T-helper 2 cell treated with Interferon-gamma antibody and Interleukin-4, amounts not matched to agents 5 μg/mL and 100 μg/mL, for 36 hours (primary cell): ENCODE results near the gene GRID2.

Source experiments
- DNase-seq: peaks from one replicate; pipeline ENCODE4 v3.0.0; 2021; ENCODE audit warnings: low spot score
- H3K27ac Mint-ChIP-seq: one replicate; pipeline ENCODE4 v1.8.0; 2021; ENCODE audit warnings: mild to moderate bottlenecking, mixed read lengths
- H3K27me3 Mint-ChIP-seq: one replicate; pipeline ENCODE4 v1.8.0; 2021; ENCODE audit warnings: low read depth, mixed read lengths
- H3K36me3 Mint-ChIP-seq: one replicate; pipeline ENCODE4 v1.8.0; 2021; ENCODE audit warnings: low read depth, mixed read lengths
- H3K4me1 Mint-ChIP-seq: one replicate; pipeline ENCODE4 v1.8.0; 2021; ENCODE audit warnings: low read depth, mixed read lengths
- H3K4me3 Mint-ChIP-seq: one replicate; pipeline ENCODE4 v1.8.0; 2022; ENCODE audit warnings: mild to moderate bottlenecking, moderate library complexity, mixed read lengths
- H3K9me3 Mint-ChIP-seq: one replicate; pipeline ENCODE4 v1.8.0; 2021; ENCODE audit warnings: mixed read lengths

Gene GRID2

DNA sequence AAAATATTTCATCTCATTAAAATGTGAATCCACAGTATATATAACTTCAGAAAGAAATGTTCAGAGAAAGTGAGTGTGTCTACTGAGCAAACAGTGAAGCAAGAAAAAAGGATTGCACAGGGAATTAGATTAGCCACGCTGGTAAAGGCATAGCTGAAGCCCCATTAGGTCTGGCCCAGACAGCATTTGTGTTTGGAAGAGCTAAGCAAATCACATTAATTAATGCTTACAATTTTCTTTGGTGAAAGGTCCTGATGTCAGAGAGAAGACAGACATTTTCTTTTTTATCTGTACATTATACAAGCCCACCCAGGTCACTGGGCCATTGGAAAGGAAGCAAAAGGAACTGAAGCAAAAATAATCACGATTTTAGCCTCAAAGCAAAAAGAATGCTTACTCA lies 354.6 kb downstream of the GRID2 start:
- no peaks in the 10 kb centered on the region for H3K4me1 Mint-ChIP-seq
- H3K9me3 Mint-ChIP-seq = peaks cover 5% of the 10 kb centered on the region
- no peak overlapping the region for H3K27ac Mint-ChIP-seq
- no peaks in the 10 kb centered on the region for H3K27me3 Mint-ChIP-seq
- no peaks in the 10 kb centered on the region for H3K36me3 Mint-ChIP-seq
- H3K4me3 Mint-ChIP-seq = no peak overlapping the region
- no peak for DNase-seq

DNA sequence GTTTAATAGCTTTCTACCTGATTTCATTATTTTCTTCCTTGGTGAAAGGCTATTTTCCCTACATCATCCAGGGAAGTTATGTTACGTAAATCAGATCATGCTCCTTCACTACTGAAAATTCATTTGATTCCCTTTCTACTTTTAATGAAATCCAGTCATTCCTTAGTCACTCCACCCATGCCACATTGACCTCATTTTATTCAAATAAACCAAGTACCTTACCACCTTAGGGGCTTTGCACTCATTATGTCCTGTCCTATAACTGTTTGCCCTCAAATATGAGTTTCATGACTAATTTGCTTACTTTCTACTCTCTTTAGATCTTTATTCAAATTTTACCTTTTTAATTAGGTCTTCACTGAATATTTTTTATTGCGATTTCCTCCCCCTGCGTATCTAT lies 374.0 kb downstream of the GRID2 start:
- H3K9me3 Mint-ChIP-seq = peaks cover 11% of the 10 kb centered on the region
- no peak for DNase-seq
- H3K4me3 Mint-ChIP-seq = no peak overlapping the region
- no peaks in the 10 kb centered on the region for H3K36me3 Mint-ChIP-seq
- no peak overlapping the region for H3K27ac Mint-ChIP-seq
- H3K27me3 Mint-ChIP-seq = no peaks in the 10 kb centered on the region
- no peaks in the 10 kb centered on the region for H3K4me1 Mint-ChIP-seq

DNA sequence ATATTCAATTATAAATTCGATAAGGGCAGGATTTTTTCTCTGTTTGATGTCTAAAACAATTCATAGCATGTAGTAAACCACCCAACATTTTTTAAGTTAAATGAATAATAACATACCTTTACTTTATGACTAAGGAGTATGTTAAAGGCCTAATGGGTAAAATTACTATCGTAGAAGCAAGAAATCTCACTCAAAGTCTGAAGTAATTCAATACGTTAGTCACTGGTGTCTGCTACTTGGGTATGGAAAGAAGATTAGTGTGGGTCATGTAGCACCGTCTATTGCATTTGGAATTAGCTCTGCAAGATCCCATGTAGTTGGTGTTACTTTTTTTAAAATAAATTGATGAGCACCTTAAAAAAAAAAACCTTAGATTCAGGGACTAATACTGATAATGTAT lies 374.5 kb downstream of the GRID2 start:
- no peaks in the 10 kb centered on the region for H3K4me1 Mint-ChIP-seq
- no peak overlapping the region for H3K27ac Mint-ChIP-seq
- no peak for DNase-seq
- H3K36me3 Mint-ChIP-seq = no peaks in the 10 kb centered on the region
- peaks cover 11% of the 10 kb centered on the region for H3K9me3 Mint-ChIP-seq
- H3K4me3 Mint-ChIP-seq = no peak overlapping the region
- no peaks in the 10 kb centered on the region for H3K27me3 Mint-ChIP-seq

DNA sequence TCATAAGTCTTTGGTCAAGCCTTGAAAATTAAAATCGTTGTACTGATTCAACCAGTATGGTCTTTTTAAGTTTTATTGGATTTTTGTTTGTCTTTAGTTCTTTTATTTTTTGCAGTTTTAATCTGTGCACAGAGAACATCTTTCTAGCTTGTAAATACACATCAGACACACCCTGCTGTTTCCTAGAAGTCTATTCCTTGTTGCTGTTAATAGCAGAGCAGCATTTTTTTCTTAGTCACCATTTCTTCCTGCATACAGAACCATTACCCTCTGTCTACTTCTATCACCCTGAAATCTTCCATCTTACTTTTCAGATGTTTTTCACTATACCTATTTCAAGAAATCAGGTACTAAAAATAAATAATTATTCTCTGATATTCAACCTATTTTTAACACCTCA lies 375.4 kb downstream of the GRID2 start:
- Mint-ChIP-seq H3K36me3 (no peaks in the 10 kb centered on the region), H3K27ac (no peak overlapping the region), H3K4me1 (no peaks in the 10 kb centered on the region), H3K27me3 (no peaks in the 10 kb centered on the region), H3K9me3 (peaks cover 11% of the 10 kb centered on the region), H3K4me3 (no peak overlapping the region)
- no peak for DNase-seq

DNA sequence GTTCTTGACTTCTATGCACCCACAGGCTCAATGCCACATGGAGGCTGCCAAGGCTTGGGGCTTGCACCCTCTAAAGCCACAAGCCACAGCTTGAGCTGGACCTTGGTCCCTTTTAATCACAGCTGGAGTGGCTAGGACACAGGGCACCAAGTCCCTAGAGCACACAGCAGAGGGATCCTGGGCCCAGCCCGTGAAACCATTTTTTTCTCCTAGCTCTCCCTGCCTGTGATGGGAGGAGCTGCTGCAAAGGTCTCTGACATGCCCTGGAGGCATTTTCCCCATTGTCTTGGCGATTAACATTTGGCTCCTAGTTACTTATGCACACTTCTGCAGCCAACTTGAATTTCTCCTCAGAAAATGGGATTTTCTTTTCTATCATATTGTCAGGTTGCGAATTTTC lies 410.9 kb downstream of the GRID2 start:
- Mint-ChIP-seq H3K27me3 (no peaks in the 10 kb centered on the region), H3K9me3 (peaks cover 11% of the 10 kb centered on the region), H3K4me1 (no peaks in the 10 kb centered on the region), H3K36me3 (no peaks in the 10 kb centered on the region), H3K4me3 (no peak overlapping the region), H3K27ac (no peak overlapping the region)
- no peak for DNase-seq

DNA sequence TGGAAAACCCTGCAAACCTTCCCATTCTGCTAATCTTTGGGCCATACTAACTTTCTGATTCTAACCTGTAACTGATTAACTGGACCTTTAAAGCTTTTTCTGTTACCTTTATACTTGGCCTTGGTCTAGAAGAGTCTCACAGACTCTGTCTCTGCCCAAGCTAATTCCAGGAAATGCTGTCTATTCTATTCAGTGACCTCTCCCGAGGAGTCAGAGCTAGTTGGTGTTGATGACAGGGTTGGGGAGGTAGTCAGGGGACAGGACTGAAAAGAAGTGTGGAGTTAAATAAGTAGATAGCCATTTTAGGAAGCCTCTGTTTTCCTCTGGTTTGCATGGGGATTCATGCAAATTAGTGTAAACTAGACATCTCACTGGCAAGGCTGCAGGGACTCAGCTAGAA lies 429.5 kb downstream of the GRID2 start:
- H3K27ac Mint-ChIP-seq = no peak overlapping the region
- no peaks in the 10 kb centered on the region for H3K27me3 Mint-ChIP-seq
- DNase-seq = no peak
- H3K4me3 Mint-ChIP-seq = no peak overlapping the region
- H3K36me3 Mint-ChIP-seq = no peaks in the 10 kb centered on the region
- no peaks in the 10 kb centered on the region for H3K4me1 Mint-ChIP-seq
- no peaks in the 10 kb centered on the region for H3K9me3 Mint-ChIP-seq

DNA sequence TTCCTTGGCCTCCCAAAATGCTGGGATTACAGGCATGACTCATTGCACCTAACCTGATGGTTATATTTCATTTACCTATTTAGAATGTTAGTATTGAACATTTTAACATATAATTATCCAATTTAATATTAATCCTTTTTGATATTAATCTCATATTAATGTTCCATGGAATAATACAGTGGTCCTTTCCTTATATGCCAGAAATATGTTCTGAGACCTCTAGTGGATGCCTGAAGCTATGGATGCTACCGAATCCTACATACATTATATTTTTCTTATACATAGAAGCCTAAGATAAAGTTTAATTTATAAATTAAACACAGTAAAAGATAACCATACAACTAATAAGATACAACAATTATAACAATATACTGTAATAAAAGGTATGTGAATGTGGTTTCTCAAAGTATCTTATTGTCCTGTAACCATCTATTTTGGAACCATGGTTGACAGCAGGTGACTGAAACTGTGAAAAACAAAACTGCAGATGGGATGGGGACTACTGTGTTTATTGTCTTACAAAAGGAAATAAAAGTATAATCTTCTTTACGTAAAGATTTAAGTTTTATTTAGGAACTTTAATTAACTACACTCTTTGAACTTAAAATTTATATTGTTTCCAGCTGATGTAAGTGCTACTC lies 431.4 kb downstream of the GRID2 start:
- no peaks in the 10 kb centered on the region for H3K4me1 Mint-ChIP-seq
- H3K27ac Mint-ChIP-seq = no peak overlapping the region
- H3K4me3 Mint-ChIP-seq = no peak overlapping the region
- H3K36me3 Mint-ChIP-seq = no peaks in the 10 kb centered on the region
- H3K27me3 Mint-ChIP-seq = no peaks in the 10 kb centered on the region
- no peaks in the 10 kb centered on the region for H3K9me3 Mint-ChIP-seq
- DNase-seq = no peak

DNA sequence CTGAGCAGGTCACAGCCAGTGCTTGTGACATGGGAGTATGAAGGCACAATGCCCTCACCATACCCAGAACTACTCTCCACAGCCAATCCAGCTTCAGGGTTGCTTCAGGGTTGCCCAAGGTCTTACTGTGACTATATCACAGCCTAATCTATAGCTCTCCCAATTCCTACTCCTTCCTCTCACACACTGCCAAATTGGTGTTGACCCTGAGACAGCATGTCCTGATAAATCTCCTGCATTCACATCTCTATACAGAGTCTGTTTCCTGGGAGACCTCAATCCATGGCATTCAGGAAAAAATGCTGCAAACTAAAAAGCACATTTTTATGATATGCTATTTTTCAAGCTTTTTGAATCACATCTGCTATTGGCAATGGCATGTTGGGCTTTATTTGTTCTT lies 456.7 kb downstream of the GRID2 start:
- Mint-ChIP-seq H3K36me3 (no peaks in the 10 kb centered on the region), H3K9me3 (no peaks in the 10 kb centered on the region), H3K4me1 (no peaks in the 10 kb centered on the region), H3K27me3 (no peaks in the 10 kb centered on the region), H3K4me3 (no peak overlapping the region), H3K27ac (no peak overlapping the region)
- no peak for DNase-seq

DNA sequence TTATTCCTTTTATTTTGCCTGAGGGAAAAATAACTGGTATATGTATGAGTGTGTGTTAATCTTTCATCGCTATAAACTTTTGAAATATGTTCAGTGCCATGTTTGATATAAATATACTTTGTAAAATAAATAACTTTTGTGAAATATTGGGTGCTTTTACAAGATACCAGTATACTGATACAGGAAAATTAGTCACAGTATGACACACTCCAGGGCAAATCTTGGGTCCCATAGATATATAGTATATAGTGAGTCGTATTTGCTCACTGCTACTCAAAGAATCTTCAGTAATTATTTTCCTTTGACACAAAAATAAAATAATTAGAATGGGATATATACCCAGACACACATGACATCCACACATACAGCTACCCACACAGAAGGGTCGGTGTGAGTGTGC lies 472.3 kb downstream of the GRID2 start:
- H3K27ac Mint-ChIP-seq = no peak overlapping the region
- no peaks in the 10 kb centered on the region for H3K27me3 Mint-ChIP-seq
- H3K4me1 Mint-ChIP-seq = no peaks in the 10 kb centered on the region
- H3K4me3 Mint-ChIP-seq = no peak overlapping the region
- no peak for DNase-seq
- H3K9me3 Mint-ChIP-seq = peaks cover 6% of the 10 kb centered on the region
- no peaks in the 10 kb centered on the region for H3K36me3 Mint-ChIP-seq

DNA sequence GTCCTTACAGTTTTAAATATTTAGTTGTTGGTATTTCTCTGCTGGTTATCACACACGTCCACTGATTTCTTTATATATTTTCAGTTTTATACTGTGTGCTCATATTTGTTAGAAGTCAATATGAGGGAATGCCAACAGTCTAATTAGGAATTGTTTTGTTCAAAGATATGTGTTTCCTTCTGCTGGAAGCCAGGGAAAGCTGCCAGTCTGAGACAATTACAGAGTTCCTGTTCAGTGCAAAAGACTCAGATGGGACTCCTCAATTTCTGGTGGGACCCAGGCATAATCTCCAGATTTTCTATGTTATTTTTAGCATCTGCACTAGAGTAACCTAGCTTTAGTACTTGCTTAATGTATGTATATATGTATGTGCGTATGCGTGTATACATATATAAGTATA lies 486.0 kb downstream of the GRID2 start:
- Mint-ChIP-seq H3K9me3 (no peaks in the 10 kb centered on the region), H3K4me3 (no peak overlapping the region), H3K4me1 (no peaks in the 10 kb centered on the region), H3K27ac (no peak overlapping the region), H3K36me3 (no peaks in the 10 kb centered on the region), H3K27me3 (no peaks in the 10 kb centered on the region)
- no peak for DNase-seq

DNA sequence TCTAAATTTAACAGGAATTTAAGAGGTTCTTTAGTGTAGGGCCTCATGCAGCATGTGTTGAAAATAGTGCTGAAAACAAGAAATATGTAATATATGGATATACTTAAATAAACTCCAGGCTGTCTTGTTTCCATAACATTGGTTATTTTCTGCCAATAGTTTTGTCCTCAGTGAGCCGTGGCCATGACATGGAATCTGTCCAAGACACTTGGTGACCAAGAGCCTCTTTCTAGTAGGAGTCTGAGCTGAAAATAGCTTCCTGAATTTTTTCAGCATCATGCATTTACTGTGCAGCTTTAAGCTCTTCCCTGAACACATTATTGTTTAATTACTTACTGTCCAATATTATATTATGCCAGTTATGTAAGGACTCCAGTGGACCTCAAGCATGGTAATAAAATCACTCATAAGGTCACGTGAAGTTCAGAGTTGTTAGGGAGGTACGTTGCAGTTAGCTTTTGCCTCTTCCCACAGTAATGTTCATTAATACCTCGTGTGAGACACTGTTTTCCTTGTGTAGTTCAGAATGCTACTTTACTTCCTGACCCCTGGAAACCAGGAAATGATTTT lies 488.2 kb downstream of the GRID2 start:
- H3K4me1 Mint-ChIP-seq = no peaks in the 10 kb centered on the region
- no peaks in the 10 kb centered on the region for H3K36me3 Mint-ChIP-seq
- no peak overlapping the region for H3K4me3 Mint-ChIP-seq
- H3K27ac Mint-ChIP-seq = no peak overlapping the region
- peaks cover 7% of the 10 kb centered on the region for H3K9me3 Mint-ChIP-seq
- DNase-seq = no peak
- H3K27me3 Mint-ChIP-seq = no peaks in the 10 kb centered on the region

DNA sequence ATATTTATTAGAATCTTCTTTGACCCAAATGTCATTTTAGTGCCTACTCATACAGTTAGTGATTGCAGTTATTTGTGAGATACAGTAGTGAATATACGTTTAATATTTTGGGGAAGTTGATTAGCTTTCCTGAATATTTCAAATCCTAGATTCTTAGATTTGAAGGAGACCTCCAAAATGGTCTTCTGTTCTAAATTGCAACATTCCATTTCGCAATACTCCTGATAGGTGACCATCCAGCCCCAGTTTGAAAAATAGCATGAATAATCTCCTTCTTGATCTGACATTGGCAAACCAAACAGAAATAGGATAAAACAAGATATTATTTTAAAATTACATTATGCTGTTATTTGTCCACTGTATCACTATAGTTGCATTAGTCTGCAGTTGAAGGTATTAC lies 505.6 kb downstream of the GRID2 start:
- no peak for DNase-seq
- H3K27ac Mint-ChIP-seq = no peak overlapping the region
- no peak overlapping the region for H3K4me3 Mint-ChIP-seq
- no peaks in the 10 kb centered on the region for H3K27me3 Mint-ChIP-seq
- H3K36me3 Mint-ChIP-seq = no peaks in the 10 kb centered on the region
- peaks cover 2% of the 10 kb centered on the region for H3K9me3 Mint-ChIP-seq
- H3K4me1 Mint-ChIP-seq = no peaks in the 10 kb centered on the region

DNA sequence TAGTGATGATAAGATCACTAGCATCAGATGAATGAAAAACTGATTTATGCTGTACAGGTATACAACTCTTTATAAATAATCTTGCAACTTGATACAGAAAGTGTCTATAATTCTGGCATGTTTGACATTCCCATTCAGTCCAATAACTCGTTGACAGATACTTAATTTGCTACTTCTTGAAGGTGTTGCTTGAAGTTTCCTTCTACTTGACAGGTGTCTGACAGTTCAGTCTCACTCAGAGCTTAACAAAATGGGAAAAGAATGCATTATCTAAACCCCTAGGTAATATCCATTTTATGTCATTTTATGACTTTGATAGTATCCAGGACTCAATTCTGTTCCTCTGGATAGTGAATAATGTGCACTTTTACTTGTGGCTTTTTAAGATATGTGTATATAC lies 508.9 kb downstream of the GRID2 start:
- H3K27ac Mint-ChIP-seq = no peak overlapping the region
- no peak for DNase-seq
- no peaks in the 10 kb centered on the region for H3K27me3 Mint-ChIP-seq
- H3K4me3 Mint-ChIP-seq = no peak overlapping the region
- peaks cover 2% of the 10 kb centered on the region for H3K9me3 Mint-ChIP-seq
- H3K4me1 Mint-ChIP-seq = no peaks in the 10 kb centered on the region
- H3K36me3 Mint-ChIP-seq = no peaks in the 10 kb centered on the region

DNA sequence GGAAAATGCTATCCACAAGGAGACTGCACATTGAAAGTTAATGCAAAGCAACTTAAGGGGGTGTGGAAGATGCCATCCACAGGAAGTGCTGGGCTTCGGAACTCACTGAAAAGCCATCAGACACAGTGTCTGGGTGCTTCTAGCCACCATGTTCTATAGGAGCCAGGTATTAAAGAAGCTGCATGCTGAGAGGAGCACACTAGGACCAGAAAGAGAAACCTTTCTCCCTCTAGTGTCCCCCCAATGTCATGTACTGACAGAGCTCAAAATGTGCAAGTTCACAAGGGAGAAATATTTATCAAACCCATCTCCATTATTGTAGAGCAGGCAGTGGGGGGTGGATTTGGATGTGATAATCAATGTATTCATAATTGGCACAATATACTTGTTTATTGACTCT lies 510.9 kb downstream of the GRID2 start:
- no peak for DNase-seq
- H3K4me1 Mint-ChIP-seq = no peaks in the 10 kb centered on the region
- H3K27ac Mint-ChIP-seq = no peak overlapping the region
- no peak overlapping the region for H3K4me3 Mint-ChIP-seq
- H3K36me3 Mint-ChIP-seq = no peaks in the 10 kb centered on the region
- no peaks in the 10 kb centered on the region for H3K27me3 Mint-ChIP-seq
- H3K9me3 Mint-ChIP-seq = no peaks in the 10 kb centered on the region

DNA sequence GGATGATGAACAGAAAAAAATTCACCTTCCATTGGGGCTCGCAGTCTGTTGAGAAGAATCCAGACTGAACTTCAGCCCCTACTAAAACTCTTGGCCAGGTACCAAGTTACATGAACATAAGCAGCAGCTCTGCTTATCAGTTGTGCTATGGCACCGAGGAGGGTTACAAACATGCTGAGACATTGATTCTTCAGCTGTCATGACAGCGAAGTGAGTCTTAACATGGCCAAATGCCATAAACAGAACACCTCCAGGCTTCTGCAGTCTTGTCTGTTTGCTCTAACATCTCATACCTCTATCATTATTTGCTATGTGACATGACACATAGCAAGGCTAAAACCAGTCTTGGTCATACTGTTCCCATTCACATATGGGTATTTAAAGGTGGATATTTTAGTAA lies 521.5 kb downstream of the GRID2 start:
- no peak for DNase-seq
- Mint-ChIP-seq H3K27ac (no peak overlapping the region), H3K27me3 (no peaks in the 10 kb centered on the region), H3K4me3 (no peak overlapping the region), H3K36me3 (no peaks in the 10 kb centered on the region), H3K9me3 (peaks cover 5% of the 10 kb centered on the region), H3K4me1 (no peaks in the 10 kb centered on the region)
